GM18508 (cell line): Measurements from ENCODE around the gene EHMT2.
"Not testable (repeated sequence)": the region's sequence is repeated elsewhere in the genome, so short reads cannot be mapped to it uniquely, and the experiment has no call there.

Source experiments
- ATAC-seq: cut with Tn5 transposase; IDR thresholded peaks from one replicate; pipeline ENCODE4 v1.9.1; 2021; ENCODE audit warnings: moderate number of reproducible peaks; ENCODE audit not compliant: insufficient read depth, unreplicated experiment

The EHMT2 gene

GRCh38 chr6:31847276-31847978, 50.1 kb downstream of the EHMT2 start:
- ATAC-seq = no peak

GRCh38 chr6:31844507-31844906, 53.0 kb downstream of the EHMT2 start:
- ATAC-seq = no peak

- ATAC-seq = no peak
These were observed 55.4 kb downstream of the EHMT2 start for GRCh38 chr6:31842053-31842452.

- not testable (repeated sequence) for ATAC-seq
These were observed 57.7 kb downstream of the EHMT2 start for GRCh38 chr6:31839779-31840126.

- ATAC-seq = no peak
These were observed 58.5 kb downstream of the EHMT2 start for GRCh38 chr6:31838968-31839367.

GRCh38 chr6:31838114-31838553, 59.4 kb downstream of the EHMT2 start:
- ATAC-seq = not testable (repeated sequence)

GRCh38 chr6:31837369-31838113, 60.0 kb downstream of the EHMT2 start:
- no peak for ATAC-seq

GRCh38 chr6:31836474-31837368, 60.8 kb downstream of the EHMT2 start:
- ATAC-seq = no peak

GRCh38 chr6:31836047-31836473, 61.4 kb downstream of the EHMT2 start:
- ATAC-seq = no peak

- ATAC-seq = no peak
These were observed 62.9 kb downstream of the EHMT2 start for GRCh38 chr6:31834367-31835250.

- no peak for ATAC-seq
These were observed 65.9 kb downstream of the EHMT2 start for GRCh38 chr6:31831350-31832215.

GRCh38 chr6:31830886-31831335, 66.6 kb downstream of the EHMT2 start:
- no peak for ATAC-seq
